H1 (cell line): Measurements from ENCODE around the gene MRPL9. TPM values are rescaled to one million over a fixed set of nuclear protein-coding genes. Genes with fewer than 3 reads are reported as not detected.

Experiments used
- polyA plus RNA-seq, 7 experiments: library from polyadenylated mRNA; depleted of rRNA in 3 of 7; stranded (reverse) in 5 of 7; unstranded in 2 of 7; fragments of >200 nt in 5 of 7; fragments of 200-250 nt in 2 of 7; gene quantifications; 1 replicate in 5 of 7; 2 replicates in 1 of 7; 4 replicates in 1 of 7; pipeline versions ENCODE4 v1.2.1 to v1.2.3, GENCODE V29; 2011 to 2013; ENCODE audit warnings: missing spikeins in 2 of 7, mixed read lengths in 2 of 7
- total RNA-seq: library from RNA; stranded (reverse); fragmentation: NEBNext Ultra II Directional; extraction: Animal tissue kit (Norgen Biotek cat#: 25700); gene quantifications from 2 replicates; pipeline ENCODE4 v1.2.1, GENCODE V29; 2021
- TF ChIP-seq, protein P1 (sequence below): fragments of 300-600 bp; sonication (generic); IDR thresholded peaks from 2 replicates; pipeline ENCODE4 v1.7.1; 2012; ENCODE audit warnings: low read length, moderate library complexity, mild to moderate bottlenecking, inconsistent platforms; ENCODE audit not compliant: insufficient replicate concordance

The MRPL9 gene
- total and polyA plus RNA-seq, 2 of the 8 experiments (the other 6 are each of a cell fraction or from before 2014, with no cell fraction given), result 74.9 to 113 TPM

DNA sequence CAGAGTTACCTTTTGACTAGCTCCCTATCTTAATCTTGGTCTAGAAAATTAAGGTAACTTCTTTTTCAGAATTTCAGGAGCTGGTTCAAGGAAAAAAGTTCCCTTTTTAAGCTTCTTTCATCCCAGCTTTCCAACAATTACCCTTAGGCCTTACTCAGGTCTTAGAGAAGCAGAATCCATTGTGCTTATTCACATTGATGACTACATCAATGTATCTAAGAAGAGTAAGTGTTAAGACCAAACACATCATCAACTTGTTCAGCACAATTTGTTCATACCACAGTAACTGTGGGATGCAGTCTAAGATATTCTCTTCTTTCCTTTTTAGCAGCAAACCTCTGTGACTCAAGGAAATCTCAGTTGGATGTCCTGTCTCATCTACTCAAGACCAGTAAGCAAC is 4.1 kb downstream of the MRPL9 start (continued):
- TF ChIP-seq, protein P1, sequence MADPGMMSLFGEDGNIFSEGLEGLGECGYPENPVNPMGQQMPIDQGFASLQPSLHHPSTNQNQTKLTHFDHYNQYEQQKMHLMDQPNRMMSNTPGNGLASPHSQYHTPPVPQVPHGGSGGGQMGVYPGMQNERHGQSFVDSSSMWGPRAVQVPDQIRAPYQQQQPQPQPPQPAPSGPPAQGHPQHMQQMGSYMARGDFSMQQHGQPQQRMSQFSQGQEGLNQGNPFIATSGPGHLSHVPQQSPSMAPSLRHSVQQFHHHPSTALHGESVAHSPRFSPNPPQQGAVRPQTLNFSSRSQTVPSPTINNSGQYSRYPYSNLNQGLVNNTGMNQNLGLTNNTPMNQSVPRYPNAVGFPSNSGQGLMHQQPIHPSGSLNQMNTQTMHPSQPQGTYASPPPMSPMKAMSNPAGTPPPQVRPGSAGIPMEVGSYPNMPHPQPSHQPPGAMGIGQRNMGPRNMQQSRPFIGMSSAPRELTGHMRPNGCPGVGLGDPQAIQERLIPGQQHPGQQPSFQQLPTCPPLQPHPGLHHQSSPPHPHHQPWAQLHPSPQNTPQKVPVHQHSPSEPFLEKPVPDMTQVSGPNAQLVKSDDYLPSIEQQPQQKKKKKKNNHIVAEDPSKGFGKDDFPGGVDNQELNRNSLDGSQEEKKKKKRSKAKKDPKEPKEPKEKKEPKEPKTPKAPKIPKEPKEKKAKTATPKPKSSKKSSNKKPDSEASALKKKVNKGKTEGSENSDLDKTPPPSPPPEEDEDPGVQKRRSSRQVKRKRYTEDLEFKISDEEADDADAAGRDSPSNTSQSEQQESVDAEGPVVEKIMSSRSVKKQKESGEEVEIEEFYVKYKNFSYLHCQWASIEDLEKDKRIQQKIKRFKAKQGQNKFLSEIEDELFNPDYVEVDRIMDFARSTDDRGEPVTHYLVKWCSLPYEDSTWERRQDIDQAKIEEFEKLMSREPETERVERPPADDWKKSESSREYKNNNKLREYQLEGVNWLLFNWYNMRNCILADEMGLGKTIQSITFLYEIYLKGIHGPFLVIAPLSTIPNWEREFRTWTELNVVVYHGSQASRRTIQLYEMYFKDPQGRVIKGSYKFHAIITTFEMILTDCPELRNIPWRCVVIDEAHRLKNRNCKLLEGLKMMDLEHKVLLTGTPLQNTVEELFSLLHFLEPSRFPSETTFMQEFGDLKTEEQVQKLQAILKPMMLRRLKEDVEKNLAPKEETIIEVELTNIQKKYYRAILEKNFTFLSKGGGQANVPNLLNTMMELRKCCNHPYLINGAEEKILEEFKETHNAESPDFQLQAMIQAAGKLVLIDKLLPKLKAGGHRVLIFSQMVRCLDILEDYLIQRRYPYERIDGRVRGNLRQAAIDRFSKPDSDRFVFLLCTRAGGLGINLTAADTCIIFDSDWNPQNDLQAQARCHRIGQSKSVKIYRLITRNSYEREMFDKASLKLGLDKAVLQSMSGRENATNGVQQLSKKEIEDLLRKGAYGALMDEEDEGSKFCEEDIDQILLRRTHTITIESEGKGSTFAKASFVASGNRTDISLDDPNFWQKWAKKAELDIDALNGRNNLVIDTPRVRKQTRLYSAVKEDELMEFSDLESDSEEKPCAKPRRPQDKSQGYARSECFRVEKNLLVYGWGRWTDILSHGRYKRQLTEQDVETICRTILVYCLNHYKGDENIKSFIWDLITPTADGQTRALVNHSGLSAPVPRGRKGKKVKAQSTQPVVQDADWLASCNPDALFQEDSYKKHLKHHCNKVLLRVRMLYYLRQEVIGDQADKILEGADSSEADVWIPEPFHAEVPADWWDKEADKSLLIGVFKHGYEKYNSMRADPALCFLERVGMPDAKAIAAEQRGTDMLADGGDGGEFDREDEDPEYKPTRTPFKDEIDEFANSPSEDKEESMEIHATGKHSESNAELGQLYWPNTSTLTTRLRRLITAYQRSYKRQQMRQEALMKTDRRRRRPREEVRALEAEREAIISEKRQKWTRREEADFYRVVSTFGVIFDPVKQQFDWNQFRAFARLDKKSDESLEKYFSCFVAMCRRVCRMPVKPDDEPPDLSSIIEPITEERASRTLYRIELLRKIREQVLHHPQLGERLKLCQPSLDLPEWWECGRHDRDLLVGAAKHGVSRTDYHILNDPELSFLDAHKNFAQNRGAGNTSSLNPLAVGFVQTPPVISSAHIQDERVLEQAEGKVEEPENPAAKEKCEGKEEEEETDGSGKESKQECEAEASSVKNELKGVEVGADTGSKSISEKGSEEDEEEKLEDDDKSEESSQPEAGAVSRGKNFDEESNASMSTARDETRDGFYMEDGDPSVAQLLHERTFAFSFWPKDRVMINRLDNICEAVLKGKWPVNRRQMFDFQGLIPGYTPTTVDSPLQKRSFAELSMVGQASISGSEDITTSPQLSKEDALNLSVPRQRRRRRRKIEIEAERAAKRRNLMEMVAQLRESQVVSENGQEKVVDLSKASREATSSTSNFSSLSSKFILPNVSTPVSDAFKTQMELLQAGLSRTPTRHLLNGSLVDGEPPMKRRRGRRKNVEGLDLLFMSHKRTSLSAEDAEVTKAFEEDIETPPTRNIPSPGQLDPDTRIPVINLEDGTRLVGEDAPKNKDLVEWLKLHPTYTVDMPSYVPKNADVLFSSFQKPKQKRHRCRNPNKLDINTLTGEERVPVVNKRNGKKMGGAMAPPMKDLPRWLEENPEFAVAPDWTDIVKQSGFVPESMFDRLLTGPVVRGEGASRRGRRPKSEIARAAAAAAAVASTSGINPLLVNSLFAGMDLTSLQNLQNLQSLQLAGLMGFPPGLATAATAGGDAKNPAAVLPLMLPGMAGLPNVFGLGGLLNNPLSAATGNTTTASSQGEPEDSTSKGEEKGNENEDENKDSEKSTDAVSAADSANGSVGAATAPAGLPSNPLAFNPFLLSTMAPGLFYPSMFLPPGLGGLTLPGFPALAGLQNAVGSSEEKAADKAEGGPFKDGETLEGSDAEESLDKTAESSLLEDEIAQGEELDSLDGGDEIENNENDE, result no peak
